UCSD-AML1 (cell line): ENCODE results near the gene CDC16.
"Not testable (repeated sequence)": the region's sequence is repeated elsewhere in the genome, so short reads cannot be mapped to it uniquely, and the experiment has no call there.

ENCODE experiments used
- DNase-seq: peaks from one replicate; lab custom pipeline; 2025; ENCODE audit not compliant: unreplicated experiment; lab: John Stamatoyannopoulos, UW

CDC16 gene

GRCh38 chr13:114227528-114227927, 7.2 kb upstream of the CDC16 start:
- no peak for DNase-seq

DNA sequence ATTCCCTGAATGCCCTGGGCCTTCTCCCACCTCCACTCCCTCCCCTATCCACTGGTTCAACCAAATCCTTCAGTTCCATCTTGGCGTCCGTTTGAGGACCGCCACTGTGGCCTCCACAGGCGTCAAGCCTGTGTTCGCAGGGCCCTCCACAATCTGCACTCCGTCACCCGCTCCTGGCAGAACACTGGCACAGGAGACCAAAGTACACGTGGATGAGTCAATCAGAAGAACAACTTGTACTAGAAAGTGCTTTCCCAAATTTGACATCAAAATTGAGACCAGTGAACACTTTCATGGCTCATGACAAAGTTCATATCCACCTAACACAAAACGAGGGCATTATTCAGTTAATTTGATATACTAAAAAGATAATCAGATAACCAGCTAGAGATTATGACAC, 6.5 kb upstream of the CDC16 start:
- DNase-seq = no peak

DNA sequence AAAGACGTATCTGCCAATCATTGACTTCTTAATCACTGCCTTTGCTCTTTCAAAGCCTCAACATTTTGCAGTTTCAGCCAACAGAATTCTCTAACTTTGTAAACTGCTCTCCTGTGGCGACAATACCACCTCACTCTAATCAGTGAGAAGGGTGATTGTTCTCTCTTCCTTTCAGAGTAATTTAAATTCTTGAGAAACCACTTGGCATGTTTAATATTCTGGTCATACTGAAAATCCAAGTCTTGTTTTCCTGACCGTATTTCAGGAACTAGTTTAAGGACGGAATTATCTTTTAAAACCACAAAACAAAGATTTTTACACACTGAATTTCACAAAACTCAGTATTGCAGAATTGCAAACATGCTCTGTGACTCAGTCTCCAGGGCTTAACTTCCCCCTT, 5.2 kb upstream of the CDC16 start:
- no peak for DNase-seq

GRCh38 chr13:114230117-114230516, 4.6 kb upstream of the CDC16 start:
- DNase-seq = no peak

- DNase-seq = no peak
These were observed 4.1 kb upstream of the CDC16 start for GRCh38 chr13:114230575-114230974.

GRCh38 chr13:114231886-114232285, 2.8 kb upstream of the CDC16 start:
- DNase-seq = no peak

DNA sequence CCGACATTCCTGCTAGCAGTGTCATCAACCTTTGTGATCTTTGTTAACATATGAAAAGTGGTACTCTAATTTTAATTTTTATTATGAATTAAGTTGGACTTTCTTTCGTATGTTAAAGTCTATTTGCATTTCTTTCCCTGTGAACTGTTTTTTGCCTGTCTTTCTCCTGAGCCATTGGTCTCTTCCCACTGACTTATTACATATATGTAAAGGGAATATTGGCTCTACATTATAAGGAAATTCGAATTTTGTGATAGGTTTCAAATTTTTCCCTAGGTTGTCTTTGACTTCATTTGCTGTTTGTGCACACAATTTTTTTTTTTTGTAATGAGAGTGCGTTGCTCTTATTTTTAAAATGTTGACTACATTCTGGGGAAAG, 442 bp upstream of the CDC16 start:
- DNase-seq = no peak

- DNase-seq = no peak
These were observed 1.0 kb downstream of the CDC16 start for GRCh38 chr13:114235697-114236096.

DNA sequence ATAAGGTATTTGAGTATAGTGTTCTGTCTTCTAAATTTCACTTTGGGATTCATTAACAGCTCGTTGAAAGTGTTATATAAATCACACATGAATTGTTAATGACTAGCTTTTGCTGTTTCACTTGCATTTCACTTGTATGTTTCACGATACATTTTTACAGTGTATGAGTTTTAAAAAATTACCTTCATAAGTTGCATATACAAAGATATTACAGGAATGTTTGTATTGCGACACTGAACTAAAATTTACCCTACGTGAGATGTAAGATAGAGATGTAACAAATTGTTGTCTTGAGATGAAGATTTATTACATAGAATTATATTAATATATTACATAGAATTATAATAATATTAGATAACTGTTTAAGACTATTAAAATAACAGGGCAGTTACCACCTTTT, 1.5 kb downstream of the CDC16 start:
- no peak for DNase-seq

- no peak for DNase-seq
These were observed 2.9 kb downstream of the CDC16 start for GRCh38 chr13:114237415-114238112.

GRCh38 chr13:114241918-114242317, 7.2 kb downstream of the CDC16 start:
- DNase-seq = no peak

DNA sequence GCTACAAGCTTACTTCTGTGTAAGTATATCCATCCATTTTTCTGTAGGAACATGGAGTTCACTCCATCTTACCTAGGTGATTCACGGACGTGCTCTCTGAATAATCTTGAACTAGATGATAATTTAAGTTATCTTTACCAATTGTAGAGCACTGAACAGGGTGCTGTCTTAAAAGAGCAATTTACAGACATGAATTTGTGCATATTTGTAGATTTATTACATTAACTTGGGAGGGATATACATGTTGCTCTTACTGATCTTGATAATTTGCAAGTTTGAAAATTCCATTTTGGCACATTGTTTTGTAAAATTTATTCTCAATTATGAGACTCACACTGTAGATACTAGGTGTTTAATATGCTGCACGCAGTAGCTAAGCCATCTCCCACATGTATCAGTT, 9.3 kb downstream of the CDC16 start:
- no peak for DNase-seq

- DNase-seq = no peak
These were observed 9.9 kb downstream of the CDC16 start for GRCh38 chr13:114244637-114245036.

- no peak for DNase-seq
These were observed 13.3 kb downstream of the CDC16 start for GRCh38 chr13:114248011-114248410.

DNA sequence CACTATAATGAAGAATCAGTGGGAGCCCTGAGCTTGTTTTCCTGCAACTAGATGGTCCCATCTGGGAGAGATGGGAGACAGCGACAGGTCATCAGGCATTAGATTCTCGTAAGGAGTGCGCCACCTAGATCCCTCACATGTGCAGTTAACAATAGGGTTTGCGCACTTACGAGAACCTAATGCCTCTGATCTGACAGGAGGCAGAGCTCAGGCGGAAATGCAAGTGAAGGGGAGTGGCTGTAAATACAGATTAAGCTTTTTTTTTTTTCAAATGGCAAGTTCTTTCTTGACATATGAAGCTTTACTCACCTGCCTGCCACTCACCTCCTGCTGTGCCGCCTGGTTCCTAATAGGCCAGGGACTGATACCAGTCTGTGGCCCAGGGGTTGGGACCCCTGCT, 14.4 kb downstream of the CDC16 start:
- no peak for DNase-seq

GRCh38 chr13:114251639-114252440, 17.1 kb downstream of the CDC16 start:
- not testable (repeated sequence) for DNase-seq

DNA sequence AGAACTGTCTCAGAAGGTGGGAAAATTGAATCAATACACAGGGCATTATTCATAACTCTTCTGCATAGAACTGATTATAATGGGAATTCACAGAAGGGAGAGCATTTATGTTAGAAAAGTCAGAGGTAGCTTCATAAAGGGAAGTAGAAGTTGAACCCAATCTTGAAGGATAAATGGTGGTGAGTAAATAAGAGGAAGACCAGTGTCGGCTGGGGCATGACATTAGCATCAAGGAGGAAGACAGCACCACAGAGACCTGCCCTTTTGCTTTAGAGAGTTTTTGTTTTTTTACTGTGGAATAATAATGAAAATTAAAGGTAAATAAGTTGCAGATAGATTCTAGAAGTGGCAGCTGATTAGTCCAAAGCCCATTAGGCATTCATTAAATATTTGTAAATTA, 21.9 kb downstream of the CDC16 start:
- DNase-seq = no peak

DNA sequence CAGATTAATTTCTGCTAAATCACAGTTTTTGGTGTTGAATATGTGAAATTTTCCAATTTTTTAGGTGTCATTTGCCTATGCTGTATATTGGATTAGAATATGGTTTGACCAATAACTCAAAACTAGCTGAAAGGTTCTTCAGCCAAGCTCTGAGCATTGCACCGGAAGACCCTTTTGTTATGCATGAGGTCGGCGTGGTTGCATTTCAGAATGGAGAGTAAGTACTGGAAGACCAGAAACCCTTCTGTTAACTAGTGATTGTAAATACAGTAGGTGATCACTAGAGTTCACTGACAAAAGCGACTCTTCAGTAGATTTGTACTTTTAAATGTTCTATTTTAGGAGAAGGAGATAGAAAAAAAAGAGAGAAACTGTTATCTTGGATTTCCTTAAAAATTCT, 22.3 kb downstream of the CDC16 start:
- no peak for DNase-seq

DNA sequence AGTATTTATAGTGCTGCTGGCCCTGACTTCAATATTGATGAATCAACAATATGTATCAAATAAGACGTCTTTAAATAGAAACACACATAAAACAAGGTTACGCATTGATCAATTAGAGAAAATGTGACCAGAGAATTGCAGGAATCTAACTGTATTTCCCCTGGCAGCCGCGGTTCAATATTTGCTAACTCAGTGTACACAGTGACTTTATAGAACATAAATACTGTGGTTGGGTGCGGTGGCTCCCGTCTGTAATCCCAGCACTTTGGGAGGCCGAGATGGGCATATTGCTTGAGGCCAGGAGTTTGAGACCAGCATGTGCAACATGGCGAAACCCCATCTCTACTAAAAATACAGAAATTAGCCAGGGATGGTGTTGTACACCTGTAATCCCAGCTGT, 23.9 kb downstream of the CDC16 start:
- DNase-seq = no peak

- DNase-seq = no peak
These were observed 24.7 kb downstream of the CDC16 start for GRCh38 chr13:114259374-114259773.

DNA sequence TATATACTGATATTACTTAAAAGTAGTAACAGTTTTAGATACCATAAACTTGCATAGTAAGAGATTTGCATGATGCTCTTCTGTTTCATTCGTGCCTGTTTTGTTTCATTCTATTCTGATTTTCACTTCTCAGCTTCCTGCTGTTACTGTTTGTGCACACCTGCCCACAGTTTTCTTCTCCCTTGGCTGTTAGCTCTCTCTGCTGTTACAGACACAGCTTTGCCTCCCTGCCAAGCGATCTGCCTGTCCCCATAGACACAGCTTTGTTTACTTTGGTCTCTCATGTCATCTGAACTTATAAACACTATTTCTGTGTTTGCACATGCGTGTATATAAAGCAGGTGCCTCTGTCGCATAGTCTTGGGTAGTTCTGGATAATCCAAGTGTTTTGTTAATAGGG, 25.3 kb downstream of the CDC16 start:
- DNase-seq = no peak

GRCh38 chr13:114260814-114261213, 26.1 kb downstream of the CDC16 start:
- DNase-seq = no peak
